ENCODE measurements around the gene KIAA0825. TPM values are rescaled to one million over a fixed set of nuclear protein-coding genes. Genes with fewer than 3 reads are reported as not detected.

The KIAA0825 gene
- polyA plus RNA-seq, 3 donors, result 0.56 to 1.3 (median 0.89) TPM

DNA sequence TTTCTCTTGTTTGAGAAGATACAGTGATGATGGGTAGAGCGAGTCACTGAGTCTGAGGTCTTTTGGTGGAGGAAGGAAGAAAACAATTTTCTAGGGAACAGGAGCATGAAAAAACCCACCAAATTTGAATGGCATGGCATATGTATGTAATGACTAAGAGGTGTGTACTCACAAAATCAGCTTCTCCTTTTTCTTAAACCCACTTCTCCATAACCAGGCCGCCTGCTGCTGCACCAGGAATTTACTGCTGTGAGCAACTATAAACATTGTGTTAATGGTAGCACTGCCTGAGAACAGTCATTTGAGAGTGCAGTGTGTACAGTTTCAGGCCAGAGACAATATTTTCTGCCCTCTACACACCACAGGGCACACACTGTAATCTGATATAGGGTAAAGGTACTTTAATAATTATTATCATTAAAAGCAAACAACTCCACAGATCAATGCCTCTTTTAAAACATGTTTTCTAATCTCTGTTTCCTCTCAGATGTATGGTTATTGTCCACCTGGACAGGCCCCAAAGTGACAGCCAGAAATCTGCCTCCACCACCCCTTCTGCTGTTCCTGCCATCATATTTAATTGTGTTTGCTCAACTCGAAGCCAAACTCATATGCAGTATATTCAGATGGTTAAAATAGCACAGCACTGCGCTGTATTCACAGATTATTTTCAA, 241.6 kb downstream of the KIAA0825 start:
- Mint-ChIP-seq H3K36me3 (no peaks in the 10 kb centered on the region), H3K27me3 (ENCODE audit: low read depth in 3 of 3) (peaks cover 0 to 2% (median 0%) of the 10 kb centered on the region in 3 donors), H3K9me3 (peaks cover 0 to 14% (median 2%) of the 10 kb centered on the region in 7 donors)

DNA sequence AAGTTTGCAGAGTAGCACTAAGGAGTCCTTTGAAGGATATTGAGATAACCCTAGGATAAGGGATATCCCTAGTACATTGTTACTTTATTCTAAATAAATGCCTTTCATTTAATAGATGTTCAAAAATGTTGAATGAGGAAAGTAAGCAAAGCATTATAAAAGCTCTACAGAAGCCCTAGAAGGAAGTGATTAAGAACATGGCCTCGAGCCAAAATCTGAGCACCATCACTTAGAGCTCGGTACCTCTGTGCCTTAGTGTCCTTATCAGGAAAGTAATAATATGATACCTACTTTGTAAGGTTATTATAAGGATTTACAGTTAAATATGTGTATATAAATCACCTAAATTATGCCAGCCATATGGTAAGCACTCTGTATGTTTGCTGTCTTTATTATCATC, 242.6 kb downstream of the KIAA0825 start:
- Histone ChIP-seq H2AFZ (ENCODE audit: insufficient read depth, low read depth, low read length, poor library complexity, severe bottlenecking) (no peak overlapping the region), H3K36me3 (replicated peaks in 1 of 2; ENCODE audit: control insufficient read depth in 1 of 2, insufficient read depth in 2 of 2, low read length in 2 of 2) (no peaks in the 10 kb centered on the region), H3K27me3 (ENCODE audit: control insufficient read depth in 2 of 2, insufficient read depth in 2 of 2, low read length in 2 of 2) (no peaks in the 10 kb centered on the region), H3K27ac (ENCODE audit: low read depth in 1 of 2, low read length in 2 of 2) (no peak overlapping the region), H3K79me2 (ENCODE audit: insufficient read depth, low read length) (no peaks in the 10 kb centered on the region), H3K4me2 (replicated peaks; ENCODE audit: extremely low read depth, low read length, poor library complexity, severe bottlenecking) (no peak overlapping the region), H4K20me1 (ENCODE audit: insufficient read depth, low read length) (no peaks in the 10 kb centered on the region), H3K4me3 (replicated peaks in 1 of 3; ENCODE audit: low read depth in 2 of 3, low read length in 3 of 3) (no peak overlapping the region), H3K4me1 (ENCODE audit: control insufficient read depth in 1 of 2, insufficient read depth in 2 of 2, low read length in 2 of 2) (peaks cover 0 to 7% of the 10 kb centered on the region in 2 donors), H3K9ac (ENCODE audit: insufficient read depth, low read length, poor library complexity, severe bottlenecking) (no peak overlapping the region), H3K9me3 (replicated peaks in 1 of 2; ENCODE audit: control insufficient read depth in 1 of 2, insufficient read depth in 1 of 2, low read length in 2 of 2) (peaks cover 0 to 3% of the 10 kb centered on the region in 2 donors)
- DNase-seq, result no peak
- Mint-ChIP-seq H3K27ac (no peak overlapping the region), H3K4me3 (no peak overlapping the region), H3K27me3 (ENCODE audit: low read depth in 3 of 3) (peaks cover 0 to 2% (median 0%) of the 10 kb centered on the region in 3 donors), H3K9me3 (peaks cover 0 to 14% (median 2%) of the 10 kb centered on the region in 7 donors), H3K4me1 (peaks cover 5% of the 10 kb centered on the region), H3K36me3 (no peaks in the 10 kb centered on the region)
- intact Hi-C loops (cut with micrococcal nuclease), result no loop called here
- no CpG with 5 or more reads among the region's 2 CpGs for WGBS (ENCODE audit: insufficient coverage)
- TF ChIP-seq, protein P1, sequence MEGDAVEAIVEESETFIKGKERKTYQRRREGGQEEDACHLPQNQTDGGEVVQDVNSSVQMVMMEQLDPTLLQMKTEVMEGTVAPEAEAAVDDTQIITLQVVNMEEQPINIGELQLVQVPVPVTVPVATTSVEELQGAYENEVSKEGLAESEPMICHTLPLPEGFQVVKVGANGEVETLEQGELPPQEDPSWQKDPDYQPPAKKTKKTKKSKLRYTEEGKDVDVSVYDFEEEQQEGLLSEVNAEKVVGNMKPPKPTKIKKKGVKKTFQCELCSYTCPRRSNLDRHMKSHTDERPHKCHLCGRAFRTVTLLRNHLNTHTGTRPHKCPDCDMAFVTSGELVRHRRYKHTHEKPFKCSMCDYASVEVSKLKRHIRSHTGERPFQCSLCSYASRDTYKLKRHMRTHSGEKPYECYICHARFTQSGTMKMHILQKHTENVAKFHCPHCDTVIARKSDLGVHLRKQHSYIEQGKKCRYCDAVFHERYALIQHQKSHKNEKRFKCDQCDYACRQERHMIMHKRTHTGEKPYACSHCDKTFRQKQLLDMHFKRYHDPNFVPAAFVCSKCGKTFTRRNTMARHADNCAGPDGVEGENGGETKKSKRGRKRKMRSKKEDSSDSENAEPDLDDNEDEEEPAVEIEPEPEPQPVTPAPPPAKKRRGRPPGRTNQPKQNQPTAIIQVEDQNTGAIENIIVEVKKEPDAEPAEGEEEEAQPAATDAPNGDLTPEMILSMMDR (IDR thresholded peaks at IDR 0.05), result no peak

More for the DNA sequence above, 241.6 kb downstream of the KIAA0825 start:
- no peaks in the 10 kb centered on the region for H3K27me3 ChIP-seq (ENCODE audit: control insufficient read depth in 2 of 2, insufficient read depth in 2 of 2, low read length in 2 of 2)
- no peak overlapping the region for H3K4me2 ChIP-seq (replicated peaks; ENCODE audit: extremely low read depth, low read length, poor library complexity, severe bottlenecking)
- no peaks in the 10 kb centered on the region for H4K20me1 ChIP-seq (ENCODE audit: insufficient read depth, low read length)
- WGBS (ENCODE audit: insufficient coverage), result no CpG with 5 or more reads among the region's 4 CpGs
- no peak overlapping the region for H2AFZ ChIP-seq (ENCODE audit: insufficient read depth, low read depth, low read length, poor library complexity, severe bottlenecking)
- intact Hi-C loops (cut with micrococcal nuclease), result no loop called here
- H3K79me2 ChIP-seq (ENCODE audit: insufficient read depth, low read length), result no peaks in the 10 kb centered on the region
- TF ChIP-seq, protein P1 (IDR thresholded peaks at IDR 0.05), result no peak
- H3K4me1 Mint-ChIP-seq, result peaks cover 5% of the 10 kb centered on the region
- no peaks in the 10 kb centered on the region for H3K36me3 ChIP-seq (replicated peaks in 1 of 2; ENCODE audit: control insufficient read depth in 1 of 2, insufficient read depth in 2 of 2, low read length in 2 of 2)
- H3K4me3 Mint-ChIP-seq, result no peak overlapping the region
- peak overlapping the region in 1 of 7 donors; percentile 51 for H3K27ac Mint-ChIP-seq
- peak; percentile 44 to 58 (median 44) for DNase-seq
- H3K4me3 ChIP-seq (replicated peaks in 1 of 3; ENCODE audit: low read depth in 2 of 3, low read length in 3 of 3), result no peak overlapping the region
- peaks cover 0 to 3% of the 10 kb centered on the region in 2 donors for H3K9me3 ChIP-seq (replicated peaks in 1 of 2; ENCODE audit: control insufficient read depth in 1 of 2, insufficient read depth in 1 of 2, low read length in 2 of 2)
- no peak overlapping the region for H3K9ac ChIP-seq (ENCODE audit: insufficient read depth, low read length, poor library complexity, severe bottlenecking)
- H3K27ac ChIP-seq (ENCODE audit: low read depth in 1 of 2, low read length in 2 of 2), result no peak overlapping the region
- peaks cover 0 to 7% of the 10 kb centered on the region in 2 donors for H3K4me1 ChIP-seq (ENCODE audit: control insufficient read depth in 1 of 2, insufficient read depth in 2 of 2, low read length in 2 of 2)

Measured in CD14-positive monocyte (primary cell).